Measurements from ENCODE around the gene MLLT3.
A peak's percentile ranks its signal among the peaks of the same experiment; 100 is the strongest.
"Not testable (repeated sequence)": the region's sequence is repeated elsewhere in the genome, so short reads cannot be mapped to it uniquely, and the experiment has no call there.

MLLT3 gene

DNA sequence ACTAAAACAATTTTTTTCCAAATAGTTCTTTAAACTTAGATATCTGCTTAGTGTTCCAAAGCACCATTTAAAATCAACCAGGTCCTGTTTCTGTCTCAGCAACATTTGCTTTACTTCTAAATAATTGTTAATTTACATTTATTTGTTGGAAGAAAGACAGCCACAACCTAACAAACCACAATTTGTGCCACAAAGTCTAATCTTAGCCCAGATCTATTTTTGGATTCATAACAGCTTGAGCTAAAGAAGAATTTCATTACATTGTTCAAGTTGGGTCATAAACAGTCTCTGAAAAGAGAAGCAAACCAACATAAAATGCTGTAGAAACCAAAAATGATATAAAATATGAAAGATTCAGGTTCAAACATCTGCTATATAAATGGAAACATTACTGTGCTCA is 24.4 kb downstream of the MLLT3 start:
- DNase-seq (ENCODE audit: low read depth in 3 of 3) = no peak

DNA sequence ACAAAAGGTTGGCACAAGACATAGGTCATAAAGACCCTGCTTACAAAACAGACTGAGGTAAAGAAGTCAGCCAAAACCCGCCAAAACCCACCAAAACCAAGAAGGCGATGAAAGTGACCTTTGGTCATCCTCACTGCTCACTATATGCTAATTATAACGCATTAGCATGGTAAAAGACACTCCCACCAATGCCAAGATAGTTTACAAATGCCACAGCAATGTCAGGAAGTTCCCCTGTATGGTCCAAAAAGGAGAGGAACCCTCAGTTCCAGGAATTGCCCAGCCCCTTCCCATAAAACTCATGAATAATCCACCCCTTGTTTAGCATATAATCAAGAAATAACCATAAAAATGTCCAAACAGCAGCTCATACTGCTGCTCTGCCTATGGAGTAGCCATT is 27.7 kb downstream of the MLLT3 start:
- no peak for DNase-seq (ENCODE audit: low read depth in 3 of 3)

DNA sequence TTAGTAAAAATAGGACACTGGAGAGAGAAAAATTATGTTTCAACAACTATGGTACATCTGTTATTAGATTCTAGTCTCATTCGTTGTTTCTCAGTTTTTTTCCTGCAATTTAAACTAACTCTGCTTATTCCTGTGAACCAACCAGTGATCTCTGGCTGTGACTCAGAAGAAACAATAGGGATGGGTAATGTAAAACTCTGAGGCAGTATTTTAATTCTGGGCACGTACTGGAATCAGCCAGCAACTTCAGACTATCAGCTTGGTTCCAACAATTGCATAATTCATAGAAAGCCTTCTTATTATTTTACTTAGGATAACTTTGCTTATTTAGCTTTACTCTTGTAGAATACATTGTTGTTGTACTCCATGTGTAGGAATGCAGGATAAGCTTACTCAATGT is 28.8 kb downstream of the MLLT3 start:
- no peak for DNase-seq (ENCODE audit: low read depth in 3 of 3)

DNA sequence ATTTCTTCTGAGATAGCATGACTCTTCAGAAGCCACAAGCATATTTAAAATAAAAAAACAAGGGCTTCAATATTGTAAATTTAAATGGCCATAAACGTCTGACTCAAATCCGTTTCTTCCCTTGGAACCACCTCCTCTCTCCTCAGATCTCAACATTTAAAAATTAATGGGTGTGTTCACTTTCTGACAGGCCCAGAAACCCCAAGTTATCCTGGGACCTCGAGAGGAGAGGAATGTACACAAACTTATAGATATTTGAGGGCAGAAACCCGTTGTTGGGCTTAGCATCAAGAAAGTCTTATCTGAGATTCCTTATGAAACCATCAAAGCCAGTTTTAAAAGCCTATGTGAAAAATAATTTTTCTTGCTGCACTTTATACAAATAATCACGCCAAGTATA is 29.2 kb downstream of the MLLT3 start:
- no peak for DNase-seq (ENCODE audit: low read depth in 3 of 3)

DNA sequence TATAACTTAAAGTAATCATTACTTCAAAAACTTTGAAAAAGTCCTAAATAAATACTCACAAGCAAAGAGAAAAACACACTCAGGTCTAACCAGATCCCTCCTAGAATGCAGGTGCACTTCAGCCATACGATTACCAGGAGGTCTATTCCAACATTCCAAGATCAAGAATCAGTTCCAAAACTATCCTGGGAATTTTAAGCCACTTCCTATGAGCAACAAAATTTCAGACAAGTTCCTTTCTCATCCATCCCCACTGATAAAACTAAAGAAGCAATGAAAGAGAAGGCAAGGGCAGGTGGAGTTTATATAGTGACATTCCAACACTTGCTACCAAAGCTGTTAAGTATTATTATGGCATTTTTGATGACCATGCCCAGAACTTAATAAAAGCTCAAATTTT is 29.6 kb downstream of the MLLT3 start:
- no peak for DNase-seq (ENCODE audit: low read depth in 3 of 3)

DNA sequence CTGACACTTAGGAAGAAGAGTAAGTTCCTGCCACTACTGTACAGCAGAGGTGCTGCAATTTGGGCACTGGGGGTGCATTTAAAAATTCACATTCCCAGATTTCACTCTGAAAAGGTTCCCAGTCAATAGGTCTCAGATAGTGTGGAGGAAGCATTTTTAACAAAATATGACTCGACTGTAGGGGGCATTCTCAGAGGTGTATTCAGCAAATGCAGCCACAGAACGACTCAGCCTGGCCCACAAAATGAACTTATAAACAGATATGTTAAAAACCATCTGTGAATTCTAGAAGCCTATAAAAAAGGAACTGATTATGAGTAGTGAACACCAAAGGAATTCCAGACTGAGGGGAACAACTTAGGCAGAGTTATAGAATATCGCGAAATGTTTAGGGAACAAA is 31.1 kb downstream of the MLLT3 start:
- DNase-seq (ENCODE audit: low read depth in 3 of 3) = no peak

DNA sequence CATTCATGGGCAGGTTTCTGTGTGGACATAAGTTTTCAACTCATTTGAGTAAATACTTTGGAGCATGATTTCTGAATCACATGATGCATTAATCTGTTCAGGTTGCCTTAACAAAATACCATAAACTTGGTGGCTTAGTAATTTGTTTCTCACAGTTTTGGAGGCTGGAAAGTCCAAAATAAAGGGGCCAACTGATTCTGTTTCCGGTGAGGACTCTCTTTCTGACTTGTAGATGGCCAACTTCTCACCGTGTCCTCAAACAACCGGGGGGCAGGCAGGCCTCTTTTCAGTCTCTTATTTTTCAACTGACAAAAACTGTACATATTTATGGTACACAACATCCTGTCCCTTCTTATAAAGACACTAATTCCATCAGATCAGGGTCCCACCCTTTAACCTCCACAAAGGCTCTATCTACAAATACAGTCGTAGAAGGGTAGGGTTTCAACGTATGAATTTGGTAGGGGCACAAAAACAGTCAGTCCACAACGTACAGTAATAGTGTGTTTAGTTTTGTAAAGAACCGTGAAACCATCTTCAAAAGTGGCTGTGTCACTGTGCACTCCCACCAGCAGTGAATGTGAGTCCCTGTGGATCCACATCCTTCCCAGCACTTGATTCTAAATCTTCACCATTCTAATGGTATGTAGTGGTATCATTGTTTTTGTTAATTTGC is 37.2 kb downstream of the MLLT3 start:
- no peak for DNase-seq (ENCODE audit: low read depth in 3 of 3)

DNA sequence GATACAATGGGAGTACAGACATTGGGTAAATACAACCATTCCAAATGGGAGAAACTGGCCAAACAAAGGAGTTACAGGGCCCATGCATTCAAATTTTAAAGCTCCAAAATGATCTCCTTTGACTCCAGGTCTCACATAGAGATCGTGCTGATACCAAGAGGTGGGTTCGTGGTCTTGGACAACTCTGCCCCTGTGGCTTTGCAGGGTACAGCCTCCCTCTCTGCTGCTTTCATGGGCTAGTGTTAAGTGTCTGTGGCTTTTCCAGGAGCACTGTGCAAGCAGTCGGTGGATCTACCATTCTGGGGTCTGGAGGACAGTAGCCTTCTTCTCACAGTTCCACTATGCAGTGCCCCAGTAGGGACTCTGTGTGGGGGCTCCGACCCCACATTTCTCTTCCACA is 39.2 kb downstream of the MLLT3 start:
- DNase-seq (ENCODE audit: low read depth in 3 of 3) = not testable (repeated sequence)

DNA sequence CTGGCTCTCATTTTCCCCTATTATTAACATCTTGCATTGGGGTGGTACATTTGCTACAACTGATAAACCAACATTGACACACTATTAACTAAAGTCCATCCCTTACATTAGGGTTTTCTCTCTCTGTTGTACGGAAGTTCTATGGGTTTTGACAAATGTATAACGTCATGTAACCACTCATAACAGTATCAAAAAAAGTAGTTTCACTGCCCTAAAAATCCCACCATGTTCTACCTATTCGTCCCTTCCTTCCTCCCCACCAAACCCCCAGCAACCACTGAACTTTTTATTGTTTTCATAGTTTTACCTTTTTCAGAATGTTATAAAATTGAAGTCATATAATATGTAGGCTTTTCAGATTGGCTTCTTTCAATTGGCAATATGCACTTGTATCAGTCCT is 40.1 kb downstream of the MLLT3 start:
- no peak for DNase-seq (ENCODE audit: low read depth in 3 of 3)

DNA sequence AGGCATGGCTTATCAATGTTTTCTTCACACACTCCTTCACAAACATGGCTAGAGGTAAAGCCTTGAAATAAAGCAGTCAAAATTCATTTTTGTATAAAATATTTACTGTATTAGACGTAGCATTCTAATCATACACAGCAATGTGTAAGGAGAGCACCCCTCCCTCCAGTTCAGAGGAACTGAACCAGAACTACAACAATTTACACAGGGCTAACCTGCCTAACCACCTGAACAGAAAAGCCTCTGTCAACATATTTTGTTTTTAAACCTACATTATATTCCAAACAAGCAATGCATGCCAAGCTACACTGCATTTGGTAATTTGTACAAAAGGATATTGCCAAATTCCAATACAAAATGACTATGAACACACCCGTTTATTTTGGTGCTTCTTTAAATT is 41.6 kb downstream of the MLLT3 start:
- DNase-seq (ENCODE audit: low read depth in 3 of 3) = no peak

DNA sequence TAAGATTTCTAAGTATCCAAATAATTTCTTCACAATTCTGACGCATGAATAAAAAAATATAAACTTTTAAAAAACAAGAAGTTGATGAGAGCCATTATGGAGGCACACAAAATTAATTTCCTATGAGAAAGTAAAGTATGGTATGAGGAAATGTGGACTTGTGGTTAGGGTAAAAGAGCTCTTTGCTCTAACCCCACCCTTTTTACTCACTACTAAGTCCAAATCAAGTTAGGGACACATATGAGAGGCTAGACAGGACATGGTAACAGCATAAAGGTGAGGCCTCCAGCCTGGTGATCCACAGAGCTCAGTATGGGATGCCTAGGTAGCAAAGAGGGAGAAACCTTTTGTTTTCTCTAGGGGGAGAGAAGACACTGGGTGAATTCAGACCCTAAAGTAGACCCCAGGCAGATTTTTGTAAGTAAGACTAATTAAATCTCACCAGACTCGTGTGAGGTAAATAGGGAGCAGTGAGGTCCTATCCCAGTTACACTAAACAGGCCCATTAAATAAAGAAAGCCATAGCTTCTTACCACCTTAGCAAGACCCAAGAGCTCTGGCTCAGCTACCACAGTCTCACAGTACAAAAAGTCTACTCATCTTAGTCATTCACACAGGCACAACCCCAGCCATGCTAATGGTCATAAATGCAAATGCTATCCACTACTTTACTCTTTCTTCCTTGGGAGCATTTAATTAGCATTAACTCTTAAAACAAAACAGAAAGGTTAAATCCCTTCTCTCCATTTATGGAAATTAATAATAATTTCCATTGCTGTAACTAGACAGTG is 42.6 kb downstream of the MLLT3 start:
- no peak for DNase-seq (ENCODE audit: low read depth in 3 of 3)

DNA sequence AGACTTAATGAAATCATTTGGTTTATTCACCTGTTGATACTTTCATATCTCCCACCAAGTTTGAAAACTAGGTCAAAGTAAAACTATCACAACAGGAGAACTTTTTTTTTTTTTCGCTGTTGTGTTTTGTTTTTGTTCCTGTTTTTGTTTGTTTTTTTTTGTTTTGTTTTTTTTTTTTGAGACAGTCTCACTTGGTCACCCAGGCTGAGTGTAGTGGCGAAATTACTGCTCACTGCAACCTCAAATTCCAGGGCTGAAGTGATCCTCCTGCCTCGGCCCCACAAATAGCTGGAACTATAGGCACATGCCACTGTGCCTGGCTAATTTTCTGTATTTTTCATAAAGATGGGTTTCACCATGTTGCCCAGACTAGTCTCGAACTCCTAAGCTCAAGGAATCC is 49.3 kb downstream of the MLLT3 start:
- DNase-seq (ENCODE audit: low read depth in 3 of 3) = no peak

DNA sequence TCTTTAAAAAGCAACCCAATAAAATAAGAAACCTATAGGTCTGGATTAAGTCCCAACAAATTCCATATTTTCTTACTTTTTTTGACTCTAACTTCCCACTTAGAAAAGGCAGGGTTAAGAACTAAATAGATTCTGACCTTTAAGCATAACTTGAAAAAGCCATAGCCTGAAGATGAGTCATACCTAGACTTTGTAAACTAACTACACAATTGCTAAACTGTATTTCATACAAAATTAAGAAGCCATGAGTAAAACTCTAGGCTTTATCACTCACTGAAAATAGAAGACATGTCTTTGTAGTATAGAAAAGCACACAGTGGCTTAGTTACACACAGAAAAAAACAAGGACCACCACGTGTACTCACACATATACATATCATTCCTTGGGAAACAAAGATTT is 51.5 kb downstream of the MLLT3 start:
- no peak for DNase-seq (ENCODE audit: low read depth in 3 of 3)

DNA sequence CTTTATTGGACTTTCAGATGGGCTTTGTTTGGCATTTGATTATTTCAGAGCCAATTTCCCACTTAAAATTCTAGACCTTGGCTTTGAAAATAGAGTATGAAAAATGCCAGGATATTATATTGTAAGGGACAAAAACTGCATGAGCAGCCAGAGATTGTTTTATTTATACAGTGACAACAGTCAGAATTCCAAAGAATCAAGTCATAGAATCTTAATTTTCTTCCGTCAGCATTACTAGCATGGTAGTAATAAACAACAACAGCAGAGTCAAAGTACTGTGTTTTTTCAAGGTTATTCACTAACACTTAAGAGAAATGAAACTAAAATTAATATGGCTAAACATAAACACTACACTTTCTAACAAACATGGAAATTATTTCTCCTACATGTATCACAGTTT is 52.2 kb downstream of the MLLT3 start:
- no peak for DNase-seq (ENCODE audit: low read depth in 3 of 3)

DNA sequence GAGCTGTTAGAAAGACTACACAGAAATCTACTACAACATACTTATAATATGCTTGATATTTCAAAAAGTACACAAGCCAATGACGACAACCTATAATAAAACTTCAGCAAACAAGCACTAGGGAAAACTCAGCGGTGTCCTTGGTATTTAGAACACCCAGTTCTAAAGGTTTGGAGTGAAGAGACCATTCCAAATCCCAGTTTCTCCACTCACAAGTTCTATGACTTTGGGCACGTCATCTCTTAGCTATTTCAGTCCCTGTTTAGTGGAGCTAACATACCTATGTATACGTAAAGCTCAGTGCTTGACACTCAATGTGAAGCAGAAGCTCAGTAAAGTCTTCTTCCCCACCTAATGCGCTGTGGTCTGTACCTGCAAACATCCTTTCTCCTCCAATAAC is 52.8 kb downstream of the MLLT3 start:
- DNase-seq (ENCODE audit: low read depth in 3 of 3) = no peak

DNA sequence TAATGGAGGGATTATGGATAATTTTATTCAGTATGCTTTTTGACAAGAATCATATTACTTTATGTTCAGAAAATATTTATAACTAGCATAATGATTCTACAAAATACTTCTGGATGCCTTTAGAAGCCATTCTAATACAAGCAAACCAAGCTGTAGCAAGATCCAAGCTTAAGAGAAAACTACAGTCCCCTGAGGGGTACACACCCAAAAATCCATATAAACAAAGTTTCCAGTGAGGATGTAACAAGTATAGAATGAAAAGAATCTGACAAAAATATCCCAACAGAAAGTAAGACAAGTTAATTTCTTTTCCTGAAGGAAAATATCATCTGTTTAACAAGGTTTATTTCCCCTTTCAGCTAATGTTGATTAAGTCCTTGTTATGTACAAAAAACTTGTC is 53.9 kb downstream of the MLLT3 start:
- no peak for DNase-seq (ENCODE audit: low read depth in 3 of 3)

DNA sequence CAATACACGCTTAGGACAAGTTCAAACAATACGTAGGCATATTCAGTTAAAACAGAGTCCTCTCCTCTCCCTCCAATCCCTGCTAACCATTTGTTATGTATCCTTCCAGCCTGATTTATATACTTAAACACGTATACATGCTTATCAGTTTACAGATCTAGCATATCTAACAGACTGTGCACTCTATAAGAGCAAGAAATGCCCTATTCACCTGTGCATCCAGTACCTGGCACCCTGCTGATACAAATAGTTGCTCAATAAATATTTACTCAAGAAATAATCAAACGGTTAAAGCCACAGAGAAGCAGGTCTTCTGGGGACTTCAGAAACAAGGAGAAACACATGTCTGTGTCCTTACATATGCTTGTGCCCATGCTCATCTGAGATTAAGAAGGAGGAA is 55.9 kb downstream of the MLLT3 start:
- no peak for DNase-seq (ENCODE audit: low read depth in 3 of 3)

DNA sequence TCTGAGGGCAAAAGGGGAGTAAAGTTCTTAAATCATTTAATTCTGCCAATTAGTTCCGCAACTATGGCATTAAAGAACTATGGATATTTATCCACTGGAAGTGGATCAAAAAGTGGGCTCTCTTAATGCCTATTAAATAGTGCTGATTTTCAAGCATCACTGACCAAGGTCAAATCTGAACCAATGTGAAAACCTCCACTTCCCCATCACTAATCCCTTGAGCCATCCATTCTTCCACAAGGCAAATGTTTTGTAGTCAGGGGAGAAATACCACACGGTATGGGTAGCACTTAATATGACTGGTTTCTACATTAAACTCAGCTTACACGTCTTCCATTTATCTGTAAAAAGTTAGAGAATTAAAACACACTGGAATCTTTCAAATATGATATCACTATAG is 57.6 kb downstream of the MLLT3 start:
- DNase-seq (ENCODE audit: low read depth in 3 of 3) = no peak

DNA sequence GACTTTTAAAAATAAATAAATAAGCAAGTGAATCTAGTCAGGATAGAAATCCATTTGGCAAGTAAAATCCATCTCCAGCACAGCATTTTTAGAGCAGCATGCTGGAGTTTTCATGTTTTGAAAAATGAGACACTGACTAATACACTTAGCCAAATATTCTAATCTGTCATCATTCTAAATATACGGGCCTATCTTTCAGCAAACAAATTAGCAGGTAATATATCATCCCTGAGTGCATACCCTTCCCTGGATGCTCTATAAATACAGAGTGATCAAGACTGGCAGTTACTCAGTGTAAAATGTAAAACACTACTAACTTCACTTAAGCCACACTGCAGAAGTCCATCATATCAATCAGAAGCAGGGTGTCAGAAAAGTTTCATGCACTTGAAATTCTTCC is 58.4 kb downstream of the MLLT3 start:
- DNase-seq (ENCODE audit: low read depth in 3 of 3) = no peak

DNA sequence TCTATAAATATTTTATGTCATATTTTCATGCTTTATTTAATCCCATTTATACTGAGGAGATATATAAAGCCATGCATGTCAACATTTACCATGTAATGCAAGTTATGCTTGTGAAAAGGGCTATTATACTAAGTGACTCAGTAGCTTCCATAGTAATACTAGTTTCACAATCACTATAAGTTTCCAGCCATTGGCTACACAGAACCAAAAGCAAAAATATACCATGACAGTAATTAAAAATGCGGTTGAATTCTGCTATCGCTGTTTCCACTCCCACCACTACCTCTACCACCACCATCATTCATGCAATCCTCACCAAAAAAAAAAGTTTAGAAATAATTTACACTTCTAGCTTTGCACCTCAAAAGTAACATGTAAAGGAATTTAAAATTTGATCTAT is 60.2 kb downstream of the MLLT3 start:
- no peak for DNase-seq (ENCODE audit: low read depth in 3 of 3)

DNA sequence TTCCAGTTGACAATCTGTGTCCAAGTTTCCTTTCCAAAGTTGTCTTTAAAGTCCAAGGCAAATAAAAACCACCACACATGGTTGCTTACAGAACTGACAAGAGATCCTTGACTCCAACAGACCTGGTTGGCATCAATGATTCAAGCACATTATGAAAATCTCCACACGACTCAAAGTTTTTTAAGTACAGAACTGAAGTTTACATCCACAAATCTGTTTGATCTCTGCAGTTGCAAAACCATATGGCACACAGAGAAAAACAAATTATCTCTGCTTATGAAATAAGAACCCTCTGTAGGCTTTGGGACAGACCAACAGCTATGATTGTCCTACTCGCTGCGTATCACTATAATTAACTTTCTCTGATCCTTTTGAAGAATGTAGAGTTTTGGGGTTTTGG is 60.8 kb downstream of the MLLT3 start:
- DNase-seq (ENCODE audit: low read depth in 3 of 3) = no peak

DNA sequence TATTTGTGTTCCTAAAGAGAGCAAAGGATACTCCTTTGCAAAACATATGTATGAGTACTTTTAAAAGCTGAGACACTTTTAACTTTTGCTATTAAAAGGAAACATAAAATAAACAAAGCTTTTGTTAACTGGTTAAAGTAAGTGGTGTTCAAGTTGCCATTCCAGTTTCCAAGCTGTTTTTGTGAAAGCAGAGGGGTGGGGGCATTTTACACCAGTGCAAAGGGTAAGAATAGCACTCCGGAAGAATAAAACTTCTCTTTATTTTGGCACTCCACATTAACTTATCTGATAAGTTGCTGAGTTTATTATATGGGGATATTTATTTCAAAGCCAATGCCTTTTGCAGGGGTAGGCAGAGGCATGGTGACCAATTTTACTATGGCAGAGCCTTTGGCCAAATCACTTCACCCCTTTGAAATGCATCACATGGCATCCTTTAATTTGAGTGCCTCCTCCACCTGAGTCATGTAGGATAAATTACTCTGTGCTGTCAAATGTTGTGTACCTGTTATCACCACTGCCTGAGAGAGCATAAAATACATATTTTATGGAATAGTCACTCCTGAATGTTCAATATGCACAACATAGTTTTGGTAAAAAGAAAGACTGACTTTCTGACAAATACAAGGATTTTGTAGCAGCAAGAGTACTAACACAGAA is 62.9 kb downstream of the MLLT3 start:
- no peak for DNase-seq (ENCODE audit: low read depth in 3 of 3)

DNA sequence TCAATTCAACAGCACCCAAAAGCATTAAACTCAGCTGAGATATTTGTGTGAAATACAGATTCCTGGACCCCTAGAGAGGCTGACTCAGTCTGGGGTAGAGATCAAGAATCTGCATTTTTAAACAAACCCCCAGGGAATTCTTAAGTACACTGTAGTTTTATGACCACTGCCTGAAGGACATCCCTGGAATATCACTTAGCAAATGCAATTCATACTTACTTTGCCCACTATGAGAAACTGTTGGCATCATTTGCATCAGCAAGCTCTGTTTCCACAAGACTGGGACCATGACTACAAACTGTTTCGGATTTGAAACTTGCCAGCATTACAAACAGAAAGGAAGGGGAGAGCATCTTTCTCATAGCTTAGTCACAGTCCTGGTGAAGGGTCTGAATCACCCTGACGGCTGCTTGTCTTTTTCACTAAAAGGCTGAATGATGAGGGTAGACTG is 63.7 kb downstream of the MLLT3 start:
- DNase-seq (ENCODE audit: low read depth in 3 of 3) = peak in 1 of 3 experiments; percentile 4

Measured in stimulated activated CD4-positive, alpha-beta T cell treated with anti-CD3 and anti-CD28 coated beads, TNF-alpha, amount 100 ng/mL, for 4 hours (primary cell).